ENCODE measurements around the gene RAD23B.
"Not testable (repeated sequence)": the region's sequence is repeated elsewhere in the genome, so short reads cannot be mapped to it uniquely, and the experiment has no call there.

The RAD23B gene

DNA sequence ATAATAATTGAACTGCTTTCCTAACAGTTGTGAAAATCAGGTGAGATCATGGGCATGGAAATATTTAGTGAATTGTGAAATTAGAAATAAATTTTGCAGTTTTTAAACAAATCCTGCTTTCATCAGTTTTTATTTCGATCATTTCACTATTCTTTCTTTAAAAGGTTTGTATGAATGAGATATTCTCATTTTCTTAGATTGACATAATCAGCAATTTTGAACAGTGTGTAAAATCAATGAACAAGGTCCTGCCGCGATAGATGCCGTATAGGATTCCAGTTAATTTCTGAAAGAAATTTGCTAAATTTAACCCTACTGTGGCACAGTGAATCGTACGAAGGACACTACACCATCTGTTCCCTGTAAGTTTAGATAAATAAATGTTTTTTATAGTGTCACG, 7.5 kb downstream of the RAD23B start:
- DNase-seq (ENCODE audit: extremely low read depth, low read depth): no peak
- TF ChIP-seq, protein P1, sequence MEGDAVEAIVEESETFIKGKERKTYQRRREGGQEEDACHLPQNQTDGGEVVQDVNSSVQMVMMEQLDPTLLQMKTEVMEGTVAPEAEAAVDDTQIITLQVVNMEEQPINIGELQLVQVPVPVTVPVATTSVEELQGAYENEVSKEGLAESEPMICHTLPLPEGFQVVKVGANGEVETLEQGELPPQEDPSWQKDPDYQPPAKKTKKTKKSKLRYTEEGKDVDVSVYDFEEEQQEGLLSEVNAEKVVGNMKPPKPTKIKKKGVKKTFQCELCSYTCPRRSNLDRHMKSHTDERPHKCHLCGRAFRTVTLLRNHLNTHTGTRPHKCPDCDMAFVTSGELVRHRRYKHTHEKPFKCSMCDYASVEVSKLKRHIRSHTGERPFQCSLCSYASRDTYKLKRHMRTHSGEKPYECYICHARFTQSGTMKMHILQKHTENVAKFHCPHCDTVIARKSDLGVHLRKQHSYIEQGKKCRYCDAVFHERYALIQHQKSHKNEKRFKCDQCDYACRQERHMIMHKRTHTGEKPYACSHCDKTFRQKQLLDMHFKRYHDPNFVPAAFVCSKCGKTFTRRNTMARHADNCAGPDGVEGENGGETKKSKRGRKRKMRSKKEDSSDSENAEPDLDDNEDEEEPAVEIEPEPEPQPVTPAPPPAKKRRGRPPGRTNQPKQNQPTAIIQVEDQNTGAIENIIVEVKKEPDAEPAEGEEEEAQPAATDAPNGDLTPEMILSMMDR (IDR thresholded peaks at IDR 0.05; ENCODE audit: low read depth, low read length, missing control alignments): no peak
- no peak overlapping the region for H3K4me3 ChIP-seq (replicated peaks; ENCODE audit: low read depth, low read length)

DNA sequence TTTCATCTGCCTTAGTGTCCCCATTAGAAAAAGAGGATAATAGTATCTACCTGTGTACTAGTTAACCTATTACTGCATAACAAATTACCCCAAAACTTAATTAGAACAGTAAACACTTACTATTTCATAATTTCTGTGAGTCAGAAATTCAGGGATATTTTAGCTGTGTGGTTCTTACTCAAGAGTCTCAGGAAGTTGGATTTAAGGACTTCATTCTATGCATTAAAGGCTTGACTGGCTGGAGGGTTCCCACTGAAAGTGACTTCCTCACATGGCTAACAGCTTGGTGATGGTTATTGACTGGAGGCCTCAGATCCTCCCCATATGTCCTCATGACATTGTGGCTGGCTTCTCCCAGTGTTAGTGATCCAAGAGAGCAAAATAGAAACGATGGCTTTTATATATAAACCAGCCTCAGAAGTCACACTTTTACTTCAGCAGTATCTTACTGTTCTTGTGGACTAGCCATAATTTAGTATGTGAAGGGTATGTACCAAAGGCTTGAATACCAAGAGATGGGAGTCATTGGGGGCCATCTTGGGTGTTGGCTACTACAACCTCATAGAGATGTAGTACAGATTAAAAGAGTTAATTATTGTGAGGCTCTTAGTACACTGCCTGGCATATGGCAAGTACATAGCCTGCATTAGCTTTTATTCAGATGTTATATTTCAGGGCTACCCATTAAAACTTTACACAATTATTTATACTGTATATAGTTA, 9.9 kb downstream of the RAD23B start:
- no peak for DNase-seq (ENCODE audit: extremely low read depth, low read depth)
- no peak overlapping the region for H3K4me3 ChIP-seq (replicated peaks; ENCODE audit: low read depth, low read length)
- TF ChIP-seq, protein P1 (IDR thresholded peaks at IDR 0.05; ENCODE audit: low read depth, low read length, missing control alignments): no peak

DNA sequence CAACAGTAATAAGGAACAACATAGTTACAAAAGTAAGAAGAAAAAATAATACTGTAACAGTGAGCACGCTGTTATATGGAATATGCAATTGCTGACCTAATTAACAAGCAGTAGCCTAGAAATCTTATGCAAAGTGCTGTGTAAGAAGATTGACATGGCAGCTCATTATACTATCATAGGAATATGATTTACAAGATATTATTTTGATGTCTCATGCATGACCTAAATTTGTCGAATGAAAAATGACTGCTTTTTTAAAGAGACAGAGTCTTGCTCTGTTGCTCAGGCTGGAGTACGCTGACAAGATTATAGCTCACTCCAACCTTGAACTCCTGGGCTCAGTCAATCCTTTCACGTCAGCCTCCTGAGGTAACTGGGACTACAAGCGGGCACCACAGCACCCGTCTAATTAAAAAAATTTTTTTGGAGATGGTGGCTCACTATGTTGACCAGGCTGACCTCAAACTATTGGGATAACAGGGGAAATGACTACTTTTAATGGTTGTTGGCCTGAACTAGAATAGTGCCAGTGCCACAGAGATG, 10.5 kb downstream of the RAD23B start:
- H3K4me3 ChIP-seq (replicated peaks; ENCODE audit: low read depth, low read length): no peak overlapping the region
- DNase-seq (ENCODE audit: extremely low read depth, low read depth): no peak
- TF ChIP-seq, protein P1 (IDR thresholded peaks at IDR 0.05; ENCODE audit: low read depth, low read length, missing control alignments): no peak

DNA sequence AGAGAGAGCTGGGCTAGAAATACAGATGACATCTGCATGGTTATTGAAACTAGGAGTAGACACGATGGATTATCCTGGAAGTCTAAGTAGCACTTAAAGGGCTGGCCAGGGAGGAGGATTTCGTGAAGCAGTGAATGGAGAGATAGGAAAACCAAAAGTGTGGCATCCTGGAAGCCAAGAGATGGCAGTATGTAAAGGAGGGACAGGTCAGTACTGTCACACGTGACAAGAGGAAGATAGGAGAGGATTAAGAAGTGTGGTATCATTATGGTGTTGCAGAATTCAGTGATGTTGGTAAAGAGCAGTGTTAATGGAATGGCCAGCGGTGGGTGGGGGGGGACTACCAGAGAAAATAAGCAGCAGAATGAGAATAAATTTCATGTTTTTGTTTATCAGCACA, 11.7 kb downstream of the RAD23B start:
- H3K4me3 ChIP-seq (replicated peaks; ENCODE audit: low read depth, low read length): no peak overlapping the region
- TF ChIP-seq, protein P1 (IDR thresholded peaks at IDR 0.05; ENCODE audit: low read depth, low read length, missing control alignments): no peak
- DNase-seq (ENCODE audit: extremely low read depth, low read depth): no peak

DNA sequence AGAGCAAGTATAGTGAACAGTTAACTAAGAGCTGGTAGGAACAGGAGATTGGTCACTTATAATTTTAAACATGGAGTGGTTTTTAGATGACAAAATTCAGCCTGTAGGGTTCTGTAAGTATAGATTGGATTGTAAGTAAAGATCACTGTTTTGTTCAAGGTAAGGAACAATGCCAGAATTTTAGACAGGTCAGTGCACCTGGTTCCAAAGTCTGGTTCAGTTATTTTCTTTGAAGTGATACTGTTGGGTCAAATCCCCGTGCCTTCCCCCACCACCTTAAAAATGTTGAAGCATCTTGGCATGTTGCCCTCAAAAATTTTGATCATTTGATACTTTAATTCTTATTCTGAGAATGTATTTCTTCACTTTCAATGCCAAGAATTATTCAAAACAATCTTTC, 12.9 kb downstream of the RAD23B start:
- no peak for DNase-seq (ENCODE audit: extremely low read depth, low read depth)
- no peak overlapping the region for H3K4me3 ChIP-seq (replicated peaks; ENCODE audit: low read depth, low read length)
- TF ChIP-seq, protein P1 (IDR thresholded peaks at IDR 0.05; ENCODE audit: low read depth, low read length, missing control alignments): no peak

DNA sequence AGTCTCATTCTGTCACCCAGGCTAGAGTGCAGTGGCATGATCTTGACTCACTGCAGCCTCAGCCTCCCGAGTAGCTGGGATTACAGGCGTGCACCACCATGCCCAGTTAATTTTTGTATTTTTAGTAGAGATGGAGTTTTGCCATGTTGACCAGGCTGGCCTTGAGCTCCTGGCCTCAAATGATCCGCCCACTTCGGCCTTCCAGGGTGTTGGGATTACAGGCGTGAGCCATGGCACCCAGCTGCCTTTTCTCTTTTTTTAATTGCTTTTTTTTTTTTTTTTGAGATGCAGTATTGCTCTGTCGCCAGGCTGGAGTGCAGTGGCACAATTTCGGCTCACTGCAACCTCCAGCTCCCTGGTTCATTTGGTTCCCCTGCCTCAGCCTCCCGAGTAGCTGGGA, 13.5 kb downstream of the RAD23B start:
- DNase-seq (ENCODE audit: extremely low read depth, low read depth); H3K4me3 ChIP-seq (replicated peaks; ENCODE audit: low read depth, low read length): not testable (repeated sequence)

DNA sequence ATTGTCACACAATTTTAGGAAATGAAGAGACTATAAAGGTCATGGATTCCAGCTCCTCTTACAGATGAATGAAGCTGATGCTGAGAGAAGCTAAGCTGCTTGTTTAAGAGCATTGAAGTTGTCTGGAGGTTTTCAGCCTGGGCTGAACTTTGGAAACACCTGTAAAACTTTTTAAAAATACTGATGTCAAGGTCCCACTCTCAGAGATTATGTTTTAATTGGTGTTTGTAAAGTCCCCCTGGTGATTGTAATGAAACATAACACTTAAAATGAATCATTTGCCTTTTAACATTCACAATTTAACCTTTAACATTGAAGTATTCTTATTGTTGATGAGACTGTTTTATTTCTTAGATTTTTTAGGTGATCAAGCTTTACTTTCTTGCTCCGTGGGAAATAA, 16.4 kb downstream of the RAD23B start:
- H3K4me3 ChIP-seq (replicated peaks; ENCODE audit: low read depth, low read length): no peak overlapping the region
- DNase-seq (ENCODE audit: extremely low read depth, low read depth): no peak
- TF ChIP-seq, protein P1 (IDR thresholded peaks at IDR 0.05; ENCODE audit: low read depth, low read length, missing control alignments): no peak
